T-cell (primary cell): ENCODE results near the gene LYST. TPM values are rescaled to one million over a fixed set of nuclear protein-coding genes. Genes with fewer than 3 reads are reported as not detected.

Source experiments
- ATAC-seq, 4 experiments: fragments of 200-7000 bp in 3 of 4; fragments of 150-1000 bp in 1 of 4; cut with Tn5 transposase; replicated peaks in 1 of 4; 1 replicate in 3 of 4; 2 replicates in 1 of 4; pipeline ENCODE4 v1.10.0; 2021; ENCODE audit warnings: moderate library complexity in 3 of 4, mild to moderate bottlenecking in 2 of 4, moderate number of reproducible peaks in 1 of 4
- CTCF ChIA-PET, 2 donors: fragments of 300-600 bp; sonication (Branson Sonifier 250); formaldehyde crosslinking; loops; one replicate each; lab custom pipeline; 2022; ENCODE audit warnings: antibody characterized with exemption in 2 of 2; lab: Charles Lee
- POLR2A ChIA-PET, 2 donors: fragments of 300-600 bp; sonication (Branson Sonifier 250); formaldehyde crosslinking; loops; one replicate each; lab custom pipeline; 2022; ENCODE audit warnings: antibody characterized with exemption in 2 of 2; lab: Charles Lee
- DNase-seq, 35 experiments: peaks; one replicate each; pipeline versions ENCODE4 v3.0.0 to v3.0.0-alpha.2; 2013 to 2023
- H3K27ac ChIP-seq: one replicate; pipeline ENCODE4 v1.5.1; 2013; ENCODE audit warnings: low read length
- H3K27me3 ChIP-seq, 2 experiments: replicated peaks in 1 of 2; 1 replicate in 1 of 2; 2 replicates in 1 of 2; pipeline versions ENCODE4 v1.6.1 to v1.7.0; 2013; ENCODE audit warnings: low read length in 1 of 2, mixed read lengths in 1 of 2; ENCODE audit not compliant: control insufficient read depth in 2 of 2, insufficient read depth in 2 of 2; ENCODE audit errors: extremely low read depth in 1 of 2
- H3K36me3 ChIP-seq, 2 donors: 1 replicate in 1 of 2; 2 replicates in 1 of 2; pipeline versions ENCODE4 v1.6.1 to v1.7.0; 2013; ENCODE audit warnings: low read length in 1 of 2; ENCODE audit not compliant: control insufficient read depth in 2 of 2, insufficient read depth in 1 of 2; ENCODE audit errors: extremely low read depth in 1 of 2
- H3K4me1 ChIP-seq, 2 experiments: 1 replicate in 1 of 2; 2 replicates in 1 of 2; pipeline versions ENCODE4 v1.6.1 to v1.7.0; 2013; ENCODE audit warnings: low read length in 2 of 2, mixed read lengths in 1 of 2; ENCODE audit not compliant: insufficient read depth in 2 of 2, control insufficient read depth in 1 of 2; ENCODE audit errors: extremely low read depth in 1 of 2
- H3K4me3 ChIP-seq, 2 donors: 1 replicate in 1 of 2; 2 replicates in 1 of 2; pipeline versions ENCODE4 v1.5.1 to v1.7.0; 2013; ENCODE audit warnings: mild to moderate bottlenecking in 2 of 2, low read length in 1 of 2, moderate library complexity in 1 of 2; ENCODE audit not compliant: control insufficient read depth in 1 of 2; ENCODE audit errors: extremely low read depth in 1 of 2
- H3K9me3 ChIP-seq: 2 replicates; pipeline ENCODE4 v1.7.0; 2013
- H3K27ac Mint-ChIP-seq, 2 donors: one replicate each; pipeline ENCODE4 v1.8.0; 2020 to 2021; ENCODE audit warnings: mild to moderate bottlenecking in 2 of 2, mixed read lengths in 2 of 2
- H3K27me3 Mint-ChIP-seq, 2 donors: one replicate each; pipeline ENCODE4 v1.8.0; 2021 to 2022; ENCODE audit warnings: mixed read lengths in 2 of 2
- H3K36me3 Mint-ChIP-seq: one replicate; pipeline ENCODE4 v1.8.0; 2021; ENCODE audit warnings: mixed read lengths
- H3K4me1 Mint-ChIP-seq, 3 donors: one replicate each; pipeline ENCODE4 v1.8.0; 2020 to 2022; ENCODE audit warnings: mixed read lengths in 3 of 3, mild to moderate bottlenecking in 1 of 3
- H3K4me3 Mint-ChIP-seq, 3 donors: one replicate each; pipeline ENCODE4 v1.8.0; 2020 to 2022; ENCODE audit warnings: mild to moderate bottlenecking in 3 of 3, mixed read lengths in 3 of 3, moderate library complexity in 3 of 3
- H3K9me3 Mint-ChIP-seq, 3 donors: one replicate each; pipeline ENCODE4 v1.8.0; 2020 to 2022; ENCODE audit warnings: mixed read lengths in 3 of 3
- WGBS: methylation state at CpG from one replicate; pipeline ENCODE4 v1.1.5; 2013; ENCODE audit warnings: missing lambda C conversion rate; ENCODE audit not compliant: insufficient coverage; 5-methylcytosine and 5-hydroxymethylcytosine counted together
- total RNA-seq, 35 experiments: library from RNA in 6 of 35; stranded (reverse) in 6 of 35; fragments of 120-200 nt in 1 of 35; gene quantifications; one replicate each; pipeline versions ENCODE4 v1.2.1 to v1.2.4 and lab custom pipeline; 2013 to 2026

LYST gene
- total RNA-seq, 5 donors from 2014 or later (not counting 1 experiment from before 2014, with no cell fraction given): 19.7 to 37.9 (median 29.1) TPM

GRCh38 chr1:235825229-235825628 is 41.5 kb downstream of the LYST start:
- Mint-ChIP-seq H3K27me3 (no peaks in the 10 kb centered on the region), H3K9me3 (no peaks in the 10 kb centered on the region), H3K4me3 (no peak overlapping the region), H3K27ac (no peak overlapping the region), H3K4me1 (peaks cover 0 to 6% (median 0%) of the 10 kb centered on the region in 3 donors), H3K36me3 (peaks cover 29% of the 10 kb centered on the region)
- no peak overlapping the region for H3K27ac ChIP-seq
- WGBS: no CpG with 5 or more reads among the region's 1 CpG
- no peaks in the 10 kb centered on the region for H3K9me3 ChIP-seq
- H3K27me3 ChIP-seq: no peaks in the 10 kb centered on the region
- DNase-seq (no peak), ATAC-seq (no peak)
- no peaks in the 10 kb centered on the region for H3K4me1 ChIP-seq
- peaks cover 0 to 7% of the 10 kb centered on the region in 2 donors for H3K36me3 ChIP-seq
- ChIA-PET POLR2A (no interaction called here), CTCF (no interaction called here)
- no peak overlapping the region for H3K4me3 ChIP-seq

- POLR2A ChIA-PET: no interaction called here
Measured at GRCh38 chr1:235823684-235824083, 43.0 kb downstream of the LYST start.

GRCh38 chr1:235822685-235823084 is 44.0 kb downstream of the LYST start:
- Mint-ChIP-seq H3K9me3 (no peaks in the 10 kb centered on the region), H3K36me3 (peaks cover 21% of the 10 kb centered on the region), H3K27me3 (no peaks in the 10 kb centered on the region), H3K4me3 (no peak overlapping the region), H3K27ac (no peak overlapping the region), H3K4me1 (peaks cover 0 to 13% (median 0%) of the 10 kb centered on the region in 3 donors)
- Histone ChIP-seq H3K9me3 (no peaks in the 10 kb centered on the region), H3K27me3 (no peaks in the 10 kb centered on the region), H3K27ac (no peak overlapping the region), H3K4me1 (no peaks in the 10 kb centered on the region), H3K36me3 (peaks cover 0 to 3% of the 10 kb centered on the region in 2 donors), H3K4me3 (no peak overlapping the region)
- POLR2A ChIA-PET: interaction anchor here in 1 of 2 donors (0.5 kb wide), 1 partner anchor 317 kb away, joined by 4 read pairs; no protein-coding TSS in a partner anchor
- CTCF ChIA-PET: no interaction called here
- no peak for ATAC-seq
- no peak for DNase-seq

More at GRCh38 chr1:235823684-235824083, 43.0 kb downstream of the LYST start:
- peaks cover 0 to 4% of the 10 kb centered on the region in 2 donors for H3K36me3 ChIP-seq
- DNase-seq: no peak
- no peak overlapping the region for H3K4me3 ChIP-seq
- Mint-ChIP-seq H3K9me3 (no peaks in the 10 kb centered on the region), H3K36me3 (peaks cover 27% of the 10 kb centered on the region), H3K4me3 (no peak overlapping the region), H3K4me1 (peaks cover 0 to 13% (median 0%) of the 10 kb centered on the region in 3 donors), H3K27ac (no peak overlapping the region), H3K27me3 (no peaks in the 10 kb centered on the region)
- CTCF ChIA-PET: no interaction called here
- H3K27me3 ChIP-seq: no peaks in the 10 kb centered on the region
- H3K4me1 ChIP-seq: no peaks in the 10 kb centered on the region
- H3K27ac ChIP-seq: no peak overlapping the region
- no peaks in the 10 kb centered on the region for H3K9me3 ChIP-seq
- 67% methylated on average over 2 of the region's 5 CpGs for WGBS
- ATAC-seq: no peak

- Mint-ChIP-seq H3K4me3 (no peak overlapping the region), H3K36me3 (peaks cover 16% of the 10 kb centered on the region), H3K27ac (no peak overlapping the region), H3K27me3 (no peaks in the 10 kb centered on the region), H3K4me1 (peaks cover 0 to 12% (median 3%) of the 10 kb centered on the region in 3 donors), H3K9me3 (no peaks in the 10 kb centered on the region)
- no peaks in the 10 kb centered on the region for H3K27me3 ChIP-seq
- H3K9me3 ChIP-seq: no peaks in the 10 kb centered on the region
- H3K4me3 ChIP-seq: no peak overlapping the region
- peaks cover 0 to 3% of the 10 kb centered on the region in 2 donors for H3K36me3 ChIP-seq
- ATAC-seq (no peak), DNase-seq (no peak)
- 100% methylated on average over 1 of the region's 3 CpGs for WGBS
- H3K27ac ChIP-seq: no peak overlapping the region
- POLR2A ChIA-PET: no interaction called here
- CTCF ChIA-PET: interaction anchor here in 1 of 2 donors (0.7 kb wide), 1 partner anchor 10 kb away, joined by 3 read pairs; no protein-coding TSS in a partner anchor
- H3K4me1 ChIP-seq: no peaks in the 10 kb centered on the region
Measured at GRCh38 chr1:235821361-235821981, 45.2 kb downstream of the LYST start.

- DNase-seq (no peak), ATAC-seq (no peak)
- no CpG with 5 or more reads among the region's 1 CpG for WGBS
- Mint-ChIP-seq H3K27me3 (no peaks in the 10 kb centered on the region), H3K36me3 (peaks cover 7% of the 10 kb centered on the region), H3K27ac (no peak overlapping the region), H3K9me3 (no peaks in the 10 kb centered on the region), H3K4me3 (no peak overlapping the region), H3K4me1 (peaks cover 0 to 7% (median 3%) of the 10 kb centered on the region in 3 donors)
- H3K36me3 ChIP-seq: peaks cover 0 to under 1% of the 10 kb centered on the region in 2 donors
- POLR2A ChIA-PET: no interaction called here
- H3K4me1 ChIP-seq: no peaks in the 10 kb centered on the region
- no peaks in the 10 kb centered on the region for H3K27me3 ChIP-seq
- CTCF ChIA-PET: interaction anchor here in 1 of 2 donors (0.5 to 1.8 kb wide), 4 partner anchors 10 to 152 kb away, joined by 3 to 6 read pairs (median 4); no protein-coding TSS in a partner anchor
- H3K9me3 ChIP-seq: no peaks in the 10 kb centered on the region
- no peak overlapping the region for H3K27ac ChIP-seq
- no peak overlapping the region for H3K4me3 ChIP-seq
Measured at GRCh38 chr1:235820061-235820460, 46.6 kb downstream of the LYST start.

GRCh38 chr1:235818632-235819136 is 48.0 kb downstream of the LYST start:
- Mint-ChIP-seq H3K27me3 (no peaks in the 10 kb centered on the region), H3K4me1 (peaks cover 0 to 7% (median 3%) of the 10 kb centered on the region in 3 donors), H3K36me3 (peaks cover 4% of the 10 kb centered on the region), H3K9me3 (no peaks in the 10 kb centered on the region), H3K4me3 (no peak overlapping the region), H3K27ac (no peak overlapping the region)
- H3K36me3 ChIP-seq: no peaks in the 10 kb centered on the region
- no peak overlapping the region for H3K4me3 ChIP-seq
- no peak overlapping the region for H3K27ac ChIP-seq
- POLR2A ChIA-PET: no interaction called here
- ATAC-seq (no peak), DNase-seq (no peak)
- H3K27me3 ChIP-seq: no peaks in the 10 kb centered on the region
- CTCF ChIA-PET: no interaction called here
- H3K4me1 ChIP-seq: no peaks in the 10 kb centered on the region
- WGBS: 100% methylated on average over 4 of the region's 5 CpGs
- H3K9me3 ChIP-seq: no peaks in the 10 kb centered on the region
